Stomach (tissue), 9 donors: ENCODE results near the gene TMCO5A. TPM values are rescaled to one million over a fixed set of nuclear protein-coding genes. Genes with fewer than 3 reads are reported as not detected.
A peak's percentile ranks its signal among the peaks of the same experiment; 100 is the strongest.

ENCODE experiments used
- DNase-seq, 2 donors: peaks; one replicate each; pipeline versions ENCODE4 v3.0.0 to v3.0.0-alpha.2; 2013 to 2019
- H3K27ac ChIP-seq, 5 donors: fragments of 200-600 bp in 4 of 5; sonication (generic) in 4 of 5; one replicate each; pipeline ENCODE4 v1.5.1; 2013 to 2019; ENCODE audit warnings: mild to moderate bottlenecking in 1 of 5, moderate library complexity in 1 of 5
- H3K27me3 ChIP-seq, 3 donors: fragments of 200-600 bp; sonication (generic); one replicate each; pipeline ENCODE4 v1.5.1; 2017 to 2019; ENCODE audit warnings: mixed run types in 1 of 3
- H3K36me3 ChIP-seq, 4 donors: fragments of 200-600 bp; sonication (generic); 1 replicate in 3 of 4; 2 replicates in 1 of 4; pipeline ENCODE4 v1.5.1; 2016 to 2019
- H3K4me1 ChIP-seq, 4 donors: fragments of 200-600 bp; sonication (generic); one replicate each; pipeline ENCODE4 v1.5.1; 2016 to 2019
- H3K4me3 ChIP-seq, 4 donors: fragments of 200-600 bp; sonication (generic) in 3 of 4; one replicate each; pipeline ENCODE4 v1.5.1; 2016 to 2019; ENCODE audit warnings: mild to moderate bottlenecking in 1 of 4
- H3K9me3 ChIP-seq, 4 donors: fragments of 200-600 bp; sonication (generic); one replicate each; pipeline ENCODE4 v1.5.1; 2016 to 2019
- CTCF ChIP-seq, 7 experiments: fragments of 450-650 bp in 4 of 7; fragments of 200-600 bp in 3 of 7; sonication (generic) in 3 of 7; IDR thresholded peaks; one replicate each; pipeline ENCODE4 v1.5.1; 2016 to 2019; ENCODE audit warnings: antibody characterized with exemption in 7 of 7, control low read depth in 2 of 7, mild to moderate bottlenecking in 1 of 7
- EP300 ChIP-seq: sonication (generic); formaldehyde crosslinking; IDR thresholded peaks from one replicate; pipeline ENCODE4 v1.6.1; 2017; ENCODE audit warnings: antibody characterized with exemption
- POLR2A ChIP-seq, 4 donors: fragments of 450-650 bp; IDR thresholded peaks; one replicate each; pipeline ENCODE4 v1.6.1; 2016; ENCODE audit warnings: antibody characterized with exemption in 4 of 4, control low read depth in 2 of 4, mild to moderate bottlenecking in 1 of 4, moderate library complexity in 1 of 4
- POLR2AphosphoS5 ChIP-seq, 3 donors: sonication (generic); formaldehyde crosslinking; IDR thresholded peaks; one replicate each; pipeline ENCODE4 v1.6.1; 2016; ENCODE audit warnings: antibody characterized with exemption in 3 of 3
- whole genome bisulfite sequencing, 5 donors: extraction: QIAGEN DNeasy Blood & Tissue Kit in 3 of 5; methylation state at CpG; one replicate each; pipeline versions ENCODE4 v1.1.5 to v1.1.7; 2013 to 2018; 5-methylcytosine and 5-hydroxymethylcytosine counted together
- intact Hi-C: fragments of 100-400 bp; cut with DNase I; formaldehyde crosslinking; loops from one replicate; pipeline ENCODE4 v1.15.1; 2023; ENCODE audit warnings: low total_unique reads
- polyA plus RNA-seq, 3 donors: library from polyadenylated mRNA; stranded (reverse); fragments of 200-250 nt; gene quantifications; one replicate each; pipeline ENCODE4 v1.2.3, GENCODE V29; 2013
- total RNA-seq, 5 donors: library from RNA; depleted of rRNA; stranded (reverse); fragments of >200 nt; gene quantifications; one replicate each; pipeline versions ENCODE4 v1.1.0 to v1.2.3, GENCODE V29; 2014 to 2016
- donor health status: healthy with polysubstance abuse.
- donor health status: Bipolar disorder and iron deficiency.
- donor health status: healthy.

The TMCO5A gene
- total and polyA plus RNA-seq, 8 donors = 0.55 to 1.4 (median 1.4) TPM; not detected in 5

- TF ChIP-seq POLR2AphosphoS5 (IDR thresholded peaks at IDR 0.05) (no peak), POLR2A (IDR thresholded peaks at IDR 0.05) (no peak), CTCF (IDR thresholded peaks at IDR 0.05) (no peak), EP300 (no peak)
- Histone ChIP-seq H3K9me3 (peaks cover 0 to 10% (median 8%) of the 10 kb centered on the region in 4 donors), H3K4me3 (no peak overlapping the region), H3K27me3 (no peaks in the 10 kb centered on the region), H3K27ac (no peak overlapping the region), H3K4me1 (no peaks in the 10 kb centered on the region), H3K36me3 (no peaks in the 10 kb centered on the region)
- WGBS, 5 donors = 95 to 100% (median 100%) methylated on average over 1 of the region's 1 CpG
- intact Hi-C loops = no loop called here
- DNase-seq = no peak
These were observed 49.9 kb downstream of the TMCO5A start for GRCh38 chr15:37984368-37984767.

- H3K9me3 ChIP-seq = no peaks in the 10 kb centered on the region
- intact Hi-C loops = loop anchor here (5.0 kb wide), 1 partner anchor 392 kb away; no protein-coding TSS in a partner anchor
- WGBS, 5 donors = 12 to 24% (median 19%) methylated on average over 8 of the region's 8 CpGs
- no peak overlapping the region for H3K27ac ChIP-seq
- H3K36me3 ChIP-seq = no peaks in the 10 kb centered on the region
- peaks cover 0 to 9% (median 4%) of the 10 kb centered on the region in 4 donors for H3K4me1 ChIP-seq
- H3K4me3 ChIP-seq = no peak overlapping the region
- peak in 4 of 7 experiments; percentile 52 to 81 (median 62) for TF ChIP-seq CTCF (IDR thresholded peaks at IDR 0.05)
- TF ChIP-seq POLR2A (IDR thresholded peaks at IDR 0.05) = no peak
- TF ChIP-seq POLR2AphosphoS5 (IDR thresholded peaks at IDR 0.05) = no peak
- H3K27me3 ChIP-seq = no peaks in the 10 kb centered on the region
- DNase-seq = peak in 1 of 2 donors; percentile 82
These were observed 61.3 kb downstream of the TMCO5A start for GRCh38 chr15:37995461-37996347.
